Activated CD4-positive, alpha-beta T cell treated with anti-CD3 and anti-CD28 coated beads for 36 hours (primary cell): Measurements from ENCODE around the gene POC5. TPM values are rescaled to one million over a fixed set of nuclear protein-coding genes. Genes with fewer than 3 reads are reported as not detected.
"Not testable (repeated sequence)": the region's sequence is repeated elsewhere in the genome, so short reads cannot be mapped to it uniquely, and the experiment has no call there.

Source experiments
- ATAC-seq: fragments of 200-7000 bp; cut with Tn5 transposase; one replicate; pipeline ENCODE4 v1.10.0; 2021; ENCODE audit warnings: mild to moderate bottlenecking, moderate library complexity
- CTCF ChIA-PET: fragments of 350-600 bp; sonication (Branson Sonifier 250); formaldehyde crosslinking; loops from one replicate; lab custom pipeline; 2021; ENCODE audit warnings: antibody characterized with exemption; lab: Charles Lee
- POLR2A ChIA-PET: fragments of 350-600 bp; sonication (Branson Sonifier 250); formaldehyde crosslinking; loops from one replicate; lab custom pipeline; 2021; ENCODE audit warnings: antibody characterized with exemption, inconsistent platforms; lab: Charles Lee
- DNase-seq: peaks from one replicate; pipeline ENCODE4 v3.0.0-alpha.2; 2020
- H3K27ac Mint-ChIP-seq: one replicate; pipeline ENCODE4 v1.8.0; 2021; ENCODE audit warnings: mixed read lengths
- H3K27me3 Mint-ChIP-seq: one replicate; pipeline ENCODE4 v1.8.0; 2021; ENCODE audit warnings: mixed read lengths
- H3K36me3 Mint-ChIP-seq: one replicate; pipeline ENCODE4 v1.8.0; 2021; ENCODE audit warnings: low read depth, mixed read lengths
- H3K4me1 Mint-ChIP-seq: one replicate; pipeline ENCODE4 v1.8.0; 2021; ENCODE audit warnings: mixed read lengths
- H3K4me3 Mint-ChIP-seq: one replicate; pipeline ENCODE4 v1.8.0; 2021; ENCODE audit warnings: mild to moderate bottlenecking, moderate library complexity, mixed read lengths
- H3K9me3 Mint-ChIP-seq: one replicate; pipeline ENCODE4 v1.8.0; 2021; ENCODE audit warnings: low read depth, mixed read lengths
- intact Hi-C, 2 experiments: fragments of 100-400 bp; cut with DNase I in 1 of 2; cut with micrococcal nuclease in 1 of 2; formaldehyde crosslinking; loops; one replicate each; pipeline versions ENCODE4 v1.14.2 to v1.15.1; 2022 to 2024; cut with DNase I, micrococcal nuclease
- total RNA-seq, 2 experiments: library from RNA; stranded (reverse); gene quantifications; one replicate each; pipeline ENCODE4 v1.2.3, GENCODE V29; 2021

The POC5 gene
- 10 to 100 TPM; 20.2 to 20.3 TPM for total RNA-seq

GRCh38 chr5:75717082-75717922 is at the start of gene POC5:
Gene POC5, minus strand, starts transcription at chr5:75717437. Its CDS starts 4,500 bp downstream, at chr5:75712937.
- peaks cover 17% of the 10 kb centered on the region for H3K36me3 Mint-ChIP-seq
- POLR2A ChIA-PET, result interaction anchor here (0.5 to 1.5 kb wide), 5 partner anchors 9 to 206 kb away, joined by 3 to 4 read pairs (median 4); partner anchors contain the start of genes CERT1 and POLK
- intact Hi-C loops, result loop anchor here (1.0 to 10.0 kb wide), 16 partner anchors 48 to 1315 kb away; partner anchors contain the start of genes CERT1 (in 2 of the 2), GFM2 (in 2 of the 2), HMGCR (in 2 of the 2) and IQGAP2 (in 2 of the 2)
- H3K4me1 Mint-ChIP-seq, result peaks cover 32% of the 10 kb centered on the region
- ATAC-seq (peak; percentile 94), DNase-seq (peak; percentile 99)
- CTCF ChIA-PET, result interaction anchor here (0.8 to 1.1 kb wide), 3 partner anchors 29 to 660 kb away, joined by 3 read pairs; no protein-coding TSS in a partner anchor
- H3K4me3 Mint-ChIP-seq, result peak within 1 kb of the TSS; percentile 97
- no peaks in the 10 kb centered on the region for H3K9me3 Mint-ChIP-seq
- peak within 1 kb of the TSS; percentile 99 for H3K27ac Mint-ChIP-seq
- H3K27me3 Mint-ChIP-seq, result no peaks in the 10 kb centered on the region

GRCh38 chr5:75758116-75758515 is 40.9 kb upstream of the POC5 start:
- peaks cover 13% of the 10 kb centered on the region for H3K27me3 Mint-ChIP-seq
- no peaks in the 10 kb centered on the region for H3K9me3 Mint-ChIP-seq
- no peak overlapping the region for H3K27ac Mint-ChIP-seq
- H3K4me3 Mint-ChIP-seq, result no peak overlapping the region
- no peak for ATAC-seq
- H3K36me3 Mint-ChIP-seq, result no peaks in the 10 kb centered on the region
- no peaks in the 10 kb centered on the region for H3K4me1 Mint-ChIP-seq
- ChIA-PET CTCF (no interaction called here), POLR2A (no interaction called here)
- intact Hi-C loops, result no loop called here
- DNase-seq, result no peak

- H3K4me1 Mint-ChIP-seq, result no peaks in the 10 kb centered on the region
- H3K9me3 Mint-ChIP-seq, result no peaks in the 10 kb centered on the region
- intact Hi-C loops, result no loop called here
- H3K27ac Mint-ChIP-seq, result no peak overlapping the region
- ATAC-seq (no peak), DNase-seq (no peak)
- H3K36me3 Mint-ChIP-seq, result no peaks in the 10 kb centered on the region
- no peak overlapping the region for H3K4me3 Mint-ChIP-seq
- H3K27me3 Mint-ChIP-seq, result peaks cover 13% of the 10 kb centered on the region
- ChIA-PET CTCF (interaction anchor here (0.8 kb wide), 1 partner anchor 312 kb away, joined by 4 read pairs; no protein-coding TSS in a partner anchor), POLR2A (no interaction called here)
Measured at GRCh38 chr5:75756981-75757380, 39.7 kb upstream of the POC5 start.

- CTCF ChIA-PET, result no interaction called here
Measured at GRCh38 chr5:75756211-75756610, 39.0 kb upstream of the POC5 start.

GRCh38 chr5:75753182-75753581 is 35.9 kb upstream of the POC5 start:
- no peak overlapping the region for H3K4me3 Mint-ChIP-seq
- no peaks in the 10 kb centered on the region for H3K4me1 Mint-ChIP-seq
- H3K9me3 Mint-ChIP-seq, result no peaks in the 10 kb centered on the region
- POLR2A ChIA-PET, result no interaction called here
- H3K27me3 Mint-ChIP-seq, result peaks cover 24% of the 10 kb centered on the region
- no peaks in the 10 kb centered on the region for H3K36me3 Mint-ChIP-seq
- H3K27ac Mint-ChIP-seq, result no peak overlapping the region
- CTCF ChIA-PET, result no interaction called here
- intact Hi-C loops, result no loop called here
- DNase-seq, result no peak
- ATAC-seq, result no peak

More at GRCh38 chr5:75756211-75756610, 39.0 kb upstream of the POC5 start:
- no peak overlapping the region for H3K4me3 Mint-ChIP-seq
- no peaks in the 10 kb centered on the region for H3K9me3 Mint-ChIP-seq
- DNase-seq (no peak), ATAC-seq (no peak)
- intact Hi-C loops, result no loop called here
- POLR2A ChIA-PET, result no interaction called here
- H3K4me1 Mint-ChIP-seq, result no peaks in the 10 kb centered on the region
- H3K27me3 Mint-ChIP-seq, result peaks cover 19% of the 10 kb centered on the region
- H3K27ac Mint-ChIP-seq, result no peak overlapping the region
- no peaks in the 10 kb centered on the region for H3K36me3 Mint-ChIP-seq

- Mint-ChIP-seq H3K4me3 (no peak overlapping the region), H3K9me3 (no peaks in the 10 kb centered on the region), H3K4me1 (no peaks in the 10 kb centered on the region), H3K36me3 (no peaks in the 10 kb centered on the region), H3K27me3 (peaks cover 20% of the 10 kb centered on the region), H3K27ac (no peak overlapping the region)
- DNase-seq, result no peak
- no peak for ATAC-seq
- ChIA-PET CTCF (interaction anchor here (0.5 kb wide), 1 partner anchor 100 kb away, joined by 3 read pairs; no protein-coding TSS in a partner anchor), POLR2A (no interaction called here)
- intact Hi-C loops, result no loop called here
Measured at GRCh38 chr5:75744355-75744754, 27.1 kb upstream of the POC5 start.

GRCh38 chr5:75736273-75736672 is 19.0 kb upstream of the POC5 start:
- ATAC-seq, result no peak
- CTCF ChIA-PET, result interaction anchor here (1.2 kb wide), 1 partner anchor 8 kb away, joined by 4 read pairs; no protein-coding TSS in a partner anchor
- H3K27ac Mint-ChIP-seq, result no peak overlapping the region

GRCh38 chr5:75734913-75735789 is 17.9 kb upstream of the POC5 start:
- no peak for ATAC-seq
- no peaks in the 10 kb centered on the region for H3K9me3 Mint-ChIP-seq
- POLR2A ChIA-PET, result no interaction called here
- no peaks in the 10 kb centered on the region for H3K4me1 Mint-ChIP-seq
- no peak overlapping the region for H3K27ac Mint-ChIP-seq
- H3K4me3 Mint-ChIP-seq, result no peak overlapping the region
- intact Hi-C loops, result loop anchor here (1.0 to 10.0 kb wide), 2 partner anchors 520 to 521 kb away; no protein-coding TSS in a partner anchor
- H3K27me3 Mint-ChIP-seq, result peaks cover 5% of the 10 kb centered on the region
- DNase-seq, result peak; percentile 45
- CTCF ChIA-PET, result no interaction called here
- peaks cover 2% of the 10 kb centered on the region for H3K36me3 Mint-ChIP-seq

More at GRCh38 chr5:75736273-75736672, 19.0 kb upstream of the POC5 start:
- H3K4me3 Mint-ChIP-seq, result no peak overlapping the region
- no peak for DNase-seq
- peaks cover 13% of the 10 kb centered on the region for H3K27me3 Mint-ChIP-seq
- H3K36me3 Mint-ChIP-seq, result peaks cover 2% of the 10 kb centered on the region
- intact Hi-C loops, result loop anchor here in 1 of 2 experiments (10.0 kb wide), 1 partner anchor 519 kb away; no protein-coding TSS in a partner anchor
- POLR2A ChIA-PET, result no interaction called here
- H3K9me3 Mint-ChIP-seq, result no peaks in the 10 kb centered on the region
- H3K4me1 Mint-ChIP-seq, result no peaks in the 10 kb centered on the region

- CTCF ChIA-PET, result no interaction called here
- DNase-seq (no peak), ATAC-seq (no peak)
- Mint-ChIP-seq H3K27me3 (peaks cover 5% of the 10 kb centered on the region), H3K36me3 (peaks cover 2% of the 10 kb centered on the region), H3K9me3 (no peaks in the 10 kb centered on the region), H3K4me3 (no peak overlapping the region), H3K27ac (no peak overlapping the region), H3K4me1 (no peaks in the 10 kb centered on the region)
- POLR2A ChIA-PET, result no interaction called here
- intact Hi-C loops, result loop anchor here in 1 of 2 experiments (10.0 kb wide), 1 partner anchor 521 kb away; no protein-coding TSS in a partner anchor
Measured at GRCh38 chr5:75733767-75734166, 16.5 kb upstream of the POC5 start.

GRCh38 chr5:75731515-75731914 is 14.3 kb upstream of the POC5 start:
- H3K9me3 Mint-ChIP-seq, ATAC-seq, DNase-seq, H3K36me3 Mint-ChIP-seq, H3K27me3 Mint-ChIP-seq, H3K4me3 Mint-ChIP-seq, H3K27ac Mint-ChIP-seq, CTCF ChIA-PET, H3K4me1 Mint-ChIP-seq, POLR2A ChIA-PET: not testable (repeated sequence)
- intact Hi-C loops, result loop anchor here in 1 of 2 experiments (10.0 kb wide), 1 partner anchor 523 kb away; no protein-coding TSS in a partner anchor

- H3K9me3 Mint-ChIP-seq, result no peaks in the 10 kb centered on the region
- H3K27ac Mint-ChIP-seq, result no peak overlapping the region
- H3K27me3 Mint-ChIP-seq, result peaks cover 9% of the 10 kb centered on the region
- ChIA-PET CTCF (interaction anchor here (1.1 kb wide), 1 partner anchor 16 kb away, joined by 3 read pairs; no protein-coding TSS in a partner anchor), POLR2A (no interaction called here)
- no peak for ATAC-seq
- H3K4me1 Mint-ChIP-seq, result no peaks in the 10 kb centered on the region
- no peak overlapping the region for H3K4me3 Mint-ChIP-seq
- intact Hi-C loops, result no loop called here
- H3K36me3 Mint-ChIP-seq, result peaks cover 2% of the 10 kb centered on the region
- DNase-seq, result no peak
Measured at GRCh38 chr5:75729321-75729720, 12.1 kb upstream of the POC5 start.
